Measurements from ENCODE around the gene IL25. TPM values are rescaled to one million over a fixed set of nuclear protein-coding genes. Genes with fewer than 3 reads are reported as not detected.
"Not testable (repeated sequence)": the region's sequence is repeated elsewhere in the genome, so short reads cannot be mapped to it uniquely, and the experiment has no call there.

IL25 gene
- not detected for total RNA-seq
- long read RNA-seq = 0 reads

- intact Hi-C loops (cut with DNase I) = no loop called here
- ATAC-seq (no peak), DNase-seq (ENCODE audit: missing footprints) (no peak)
Observed at GRCh38 chr14:23372509-23372908, at the start of gene IL25. Gene IL25 (plus strand): TSS chr14:23372809.

- intact Hi-C loops (cut with DNase I) = loop anchor here (5.0 kb wide), 2 partner anchors 143 to 233 kb away; partner anchors contain the start of genes NGDN and THTPA
- ATAC-seq (no peak), DNase-seq (ENCODE audit: missing footprints) (no peak)
Observed at GRCh38 chr14:23323838-23324454, 48.7 kb upstream of the IL25 start.

DNA sequence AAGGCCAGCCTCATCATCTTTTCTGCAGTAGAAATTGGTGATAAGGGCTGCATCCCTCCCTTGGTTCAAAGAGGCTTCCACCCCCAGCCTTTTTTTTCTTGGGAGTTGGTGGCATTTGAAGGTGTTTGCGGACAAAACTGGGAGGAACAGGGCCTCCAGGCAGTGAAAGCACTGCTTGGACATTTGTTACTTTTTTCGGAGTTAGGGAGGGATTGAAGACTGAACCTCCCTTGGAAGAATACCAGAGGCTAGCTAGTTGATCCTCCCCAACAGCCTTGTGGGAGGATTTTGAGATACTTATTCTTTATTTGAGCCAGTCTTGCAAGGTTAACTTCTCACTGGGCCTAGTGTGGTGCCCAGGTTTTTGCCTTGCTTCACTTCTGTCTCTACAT, 48.2 kb upstream of the IL25 start:
- ATAC-seq (no peak), DNase-seq (ENCODE audit: missing footprints) (no peak)
- intact Hi-C loops (cut with DNase I) = loop anchor here (5.0 kb wide), 2 partner anchors 143 to 233 kb away; partner anchors contain the start of genes NGDN and THTPA

DNA sequence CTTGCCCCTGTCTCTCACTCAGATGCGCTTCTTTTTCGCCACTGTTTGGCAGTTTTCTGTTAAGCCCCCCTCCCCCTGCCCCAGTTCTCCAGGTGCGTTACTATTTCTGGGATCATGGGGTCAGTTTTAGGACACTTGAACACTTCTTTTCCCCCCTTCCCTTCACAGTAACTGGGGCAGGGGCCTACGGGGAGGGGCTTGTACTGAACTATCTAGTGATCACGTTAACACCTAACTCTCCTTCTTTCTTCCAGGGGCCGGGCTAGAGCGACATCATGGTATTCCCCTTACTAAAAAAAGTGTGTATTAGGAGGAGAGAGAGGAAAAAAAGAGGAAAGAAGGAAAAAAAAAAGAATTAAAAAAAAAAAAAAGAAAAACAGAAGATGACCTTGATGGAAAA, 47.6 kb upstream of the IL25 start:
- DNase-seq (ENCODE audit: missing footprints) (no peak), ATAC-seq (no peak)
- intact Hi-C loops (cut with DNase I) = loop anchor here (5.0 kb wide), 3 partner anchors 122 to 232 kb away; partner anchors contain the start of genes NGDN and THTPA

DNA sequence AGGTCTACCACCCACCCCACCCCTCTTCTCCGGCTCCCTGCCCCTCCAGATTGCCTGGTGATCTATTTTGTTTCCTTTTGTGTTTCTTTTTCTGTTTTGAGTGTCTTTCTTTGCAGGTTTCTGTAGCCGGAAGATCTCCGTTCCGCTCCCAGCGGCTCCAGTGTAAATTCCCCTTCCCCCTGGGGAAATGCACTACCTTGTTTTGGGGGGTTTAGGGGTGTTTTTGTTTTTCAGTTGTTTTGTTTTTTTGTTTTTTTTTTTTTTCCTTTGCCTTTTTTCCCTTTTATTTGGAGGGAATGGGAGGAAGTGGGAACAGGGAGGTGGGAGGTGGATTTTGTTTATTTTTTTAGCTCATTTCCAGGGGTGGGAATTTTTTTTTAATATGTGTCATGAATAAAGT, 46.9 kb upstream of the IL25 start:
- not testable (repeated sequence) for DNase-seq (ENCODE audit: missing footprints); ATAC-seq
- intact Hi-C loops (cut with DNase I) = loop anchor here (5.0 kb wide), 1 partner anchor 122 kb away; no protein-coding TSS in a partner anchor

GRCh38 chr14:23326491-23327332, 45.9 kb upstream of the IL25 start:
- no peak for DNase-seq (ENCODE audit: missing footprints)
- no peak for ATAC-seq

DNA sequence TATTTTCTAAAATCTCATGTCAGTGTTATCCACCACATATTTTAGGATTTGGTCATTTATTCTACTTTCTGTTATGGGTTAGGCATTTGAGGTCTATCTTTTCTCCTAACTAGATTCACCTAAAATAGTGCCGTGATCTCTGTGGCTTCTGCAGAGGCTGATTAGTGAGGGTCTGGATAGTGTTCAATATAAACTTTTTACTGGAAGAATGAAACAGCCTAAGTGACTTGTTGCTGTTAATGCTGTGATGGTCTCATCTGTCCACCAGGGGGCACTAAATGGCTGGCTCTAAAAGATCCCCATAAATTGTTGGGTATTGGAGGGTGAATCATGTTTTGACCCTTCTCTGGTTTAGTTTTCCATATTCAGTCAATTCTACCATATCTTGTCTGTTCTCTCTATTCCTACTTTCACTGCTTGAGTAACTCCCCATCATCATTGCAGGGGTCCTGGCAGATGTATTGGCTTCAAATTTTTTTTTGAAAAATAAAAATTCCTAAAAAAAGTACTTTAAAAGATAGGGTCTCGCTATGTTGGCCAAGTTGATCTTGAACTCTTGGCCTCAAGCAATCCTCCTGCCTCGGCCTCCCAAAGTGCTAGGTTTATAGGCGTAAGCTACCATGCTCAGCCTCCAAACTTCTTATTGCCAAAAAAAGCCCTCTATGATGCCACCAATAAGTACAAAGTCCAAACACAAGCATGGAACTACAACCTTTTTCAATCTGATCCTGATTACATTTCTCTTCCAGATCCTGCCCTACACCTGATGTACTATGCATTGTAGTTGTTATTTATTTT, 44.5 kb upstream of the IL25 start:
- ATAC-seq (peak; percentile 68), DNase-seq (ENCODE audit: missing footprints) (no peak)
- intact Hi-C loops (cut with DNase I) = loop anchor here (1.0 to 5.0 kb wide), 2 partner anchors 52 to 119 kb away; no protein-coding TSS in a partner anchor

More at GRCh38 chr14:23326491-23327332, 45.9 kb upstream of the IL25 start:
- intact Hi-C loops (cut with DNase I) = loop anchor here (5.0 kb wide), 1 partner anchor 121 kb away; no protein-coding TSS in a partner anchor

- no peak for ATAC-seq
- intact Hi-C loops (cut with DNase I) = no loop called here
- no peak for DNase-seq (ENCODE audit: missing footprints)
Observed at GRCh38 chr14:23335623-23336022, 37.0 kb upstream of the IL25 start.

GRCh38 chr14:23339506-23340268, 32.9 kb upstream of the IL25 start:
- ATAC-seq (no peak), DNase-seq (ENCODE audit: missing footprints) (no peak)
- intact Hi-C loops (cut with DNase I) = no loop called here

DNA sequence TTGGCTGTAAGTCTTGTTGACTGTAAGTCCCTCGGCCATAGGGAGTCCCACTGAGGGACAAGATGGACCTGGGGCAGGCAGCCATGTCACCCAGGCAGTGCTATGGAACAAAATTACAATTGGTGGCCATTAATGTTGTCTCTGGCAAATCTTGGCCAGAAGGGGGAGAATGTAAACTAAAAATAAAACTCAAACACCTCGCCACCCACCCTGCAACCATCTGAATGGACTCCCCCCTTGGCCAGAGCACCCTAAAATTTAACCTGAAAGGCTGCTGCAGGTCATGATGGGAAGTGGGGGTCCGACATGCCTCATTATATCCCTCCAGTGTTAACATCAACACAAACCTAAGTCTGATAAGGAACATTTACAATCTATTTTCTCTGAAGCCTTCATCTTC, 28.1 kb upstream of the IL25 start:
- intact Hi-C loops (cut with DNase I) = no loop called here
- no peak for DNase-seq (ENCODE audit: missing footprints)
- no peak for ATAC-seq

GRCh38 chr14:23345987-23346692, 26.5 kb upstream of the IL25 start:
- DNase-seq (ENCODE audit: missing footprints) (no peak), ATAC-seq (peak; percentile 63)
- intact Hi-C loops (cut with DNase I) = no loop called here

GRCh38 chr14:23346693-23347405, 25.8 kb upstream of the IL25 start:
- DNase-seq (ENCODE audit: missing footprints) (no peak), ATAC-seq (peak; percentile 32)
- intact Hi-C loops (cut with DNase I) = no loop called here

- DNase-seq (ENCODE audit: missing footprints) (no peak), ATAC-seq (no peak)
Observed at GRCh38 chr14:23347406-23348296, 25.0 kb upstream of the IL25 start.

DNA sequence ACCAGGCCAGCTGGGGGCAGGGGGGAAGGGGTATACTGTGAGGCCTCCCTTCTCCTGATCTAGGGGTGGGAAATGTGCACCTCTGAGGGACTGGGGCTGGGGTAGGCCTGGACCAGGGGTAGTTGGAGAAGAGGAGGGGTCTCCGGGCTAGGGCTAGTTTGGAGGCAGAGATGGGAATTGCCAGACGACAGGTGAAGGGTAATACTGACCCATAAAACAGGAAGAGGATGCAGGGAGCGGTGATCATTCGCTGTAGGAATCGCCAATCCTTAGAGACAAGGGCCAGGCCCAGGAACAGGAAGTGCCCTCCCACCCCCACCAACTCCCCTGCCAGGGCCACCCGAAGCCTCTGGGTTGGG, 24.3 kb upstream of the IL25 start:
- ATAC-seq = no peak
- no peak for DNase-seq (ENCODE audit: missing footprints)
- intact Hi-C loops (cut with DNase I) = no loop called here

More at GRCh38 chr14:23347406-23348296, 25.0 kb upstream of the IL25 start:
- intact Hi-C loops (cut with DNase I) = no loop called here

GRCh38 chr14:23349156-23349845, 23.3 kb upstream of the IL25 start:
- intact Hi-C loops (cut with DNase I) = no loop called here
- DNase-seq (ENCODE audit: missing footprints) (no peak), ATAC-seq (no peak)
